Panc1 (cell line): Measurements from ENCODE around the gene MNX1.

ENCODE experiments used
- CTCF ChIP-seq: fragments of 450-650 bp; IDR thresholded peaks from 2 replicates; pipeline ENCODE4 v1.5.1; 2017; ENCODE audit warnings: mild to moderate bottlenecking
- POLR2AphosphoS5 ChIP-seq: IDR thresholded peaks from 2 replicates; pipeline ENCODE4 v1.6.1; 2012; ENCODE audit warnings: mild to moderate bottlenecking, low read depth, low read length, moderate library complexity
- REST ChIP-seq, 2 experiments: IDR thresholded peaks; 2 replicates each; pipeline ENCODE4 v1.6.1; 2011 to 2012; ENCODE audit warnings: low read depth in 2 of 2, control low read depth in 1 of 2, low read length in 1 of 2, mild to moderate bottlenecking in 1 of 2, moderate library complexity in 1 of 2; ENCODE audit not compliant: insufficient read depth in 1 of 2

GRCh38 chr7:157004521-157005455 is 5.7 kb downstream of the MNX1 start:
- TF ChIP-seq REST (IDR thresholded peaks at IDR 0.05; ENCODE audit: insufficient read depth in 1 of 2, low read depth in 2 of 2, low read length in 1 of 2) (no peak), POLR2AphosphoS5 (no peak), CTCF (no peak)
